ENCODE results near the gene LAMA3. TPM values are rescaled to one million over a fixed set of nuclear protein-coding genes. Genes with fewer than 3 reads are reported as not detected.

The LAMA3 gene
- total and polyA plus RNA-seq, 2 of the 13 experiments (the other 11 are each of a cell fraction or from before 2014, with no cell fraction given) = 0.45 to 2.2 TPM

DNA sequence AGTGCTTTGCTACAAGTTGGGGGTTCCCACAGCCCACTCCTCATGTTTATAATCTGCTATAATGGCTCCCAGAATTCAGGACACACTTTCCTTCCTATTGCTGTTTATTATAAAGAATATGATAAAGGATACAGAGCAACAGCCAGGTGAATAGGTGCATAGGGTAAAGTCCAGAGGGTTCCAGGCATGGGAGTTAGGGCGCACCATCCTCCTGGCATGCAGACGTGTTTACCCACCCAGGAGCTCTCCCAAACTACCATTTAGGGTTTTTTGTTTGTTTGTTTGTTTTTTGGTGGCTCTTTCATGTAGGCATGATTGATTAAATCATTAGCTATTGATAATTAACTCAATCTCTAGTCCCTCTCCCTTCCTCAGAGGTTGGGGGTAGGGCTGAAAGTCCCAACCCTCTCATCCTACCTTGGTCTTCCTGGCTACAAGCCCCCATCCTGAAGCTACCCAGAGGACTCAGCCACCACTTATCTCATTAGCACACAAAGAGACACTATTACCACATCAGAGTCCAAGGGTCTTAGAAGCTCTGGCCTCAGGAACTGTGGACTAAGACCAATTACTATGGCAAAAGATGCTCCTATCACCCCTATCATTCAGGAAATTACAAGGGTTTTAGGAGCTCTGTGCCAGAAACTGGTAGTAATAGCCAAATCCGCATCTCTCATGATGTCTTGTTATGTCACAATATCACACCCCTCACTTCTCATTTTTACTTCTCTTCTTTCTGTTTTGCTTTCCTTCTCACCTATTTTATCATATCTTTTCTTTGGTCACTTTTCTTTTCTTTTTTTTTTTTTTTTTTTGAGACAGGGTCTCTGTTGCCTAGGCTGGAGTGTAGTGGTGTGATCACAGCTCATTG is 170.4 kb downstream of the LAMA3 start (continued):
- TF ChIP-seq AHR (CRISPR knock-in tag; IDR thresholded peaks at IDR 0.05) (no peak), ZSCAN9 (CRISPR knock-in tag; IDR thresholded peaks at IDR 0.05; ENCODE audit: borderline replicate concordance) (no peak), ZNF33B (CRISPR knock-in tag; IDR thresholded peaks at IDR 0.05) (no peak), AFF4 (CRISPR knock-in tag; IDR thresholded peaks at IDR 0.05) (no peak), ZNF432 (CRISPR knock-in tag; IDR thresholded peaks at IDR 0.05; ENCODE audit: borderline replicate concordance) (no peak), SMC3 (IDR thresholded peaks at IDR 0.05; ENCODE audit: low read length) (no peak), HNRNPLL (IDR thresholded peaks at IDR 0.05; ENCODE audit: low read depth, low read length, poor library complexity, severe bottlenecking) (no peak), ZNF589 (CRISPR knock-in tag; conservative IDR thresholded peaks at IDR 0.05) (no peak), TCF7 (IDR thresholded peaks at IDR 0.05; ENCODE audit: low read depth) (no peak), MBNL3 (CRISPR knock-in tag; conservative IDR thresholded peaks at IDR 0.05) (no peak), EHMT2 (IDR thresholded peaks at IDR 0.05; ENCODE audit: borderline replicate concordance, low read depth, low read length) (no peak), FOXJ3 (CRISPR knock-in tag; IDR thresholded peaks at IDR 0.05; ENCODE audit: borderline replicate concordance) (no peak), ZNF350 (CRISPR knock-in tag; IDR thresholded peaks at IDR 0.05; ENCODE audit: borderline replicate concordance, low read depth) (no peak), ZNF775 (CRISPR knock-in tag; IDR thresholded peaks at IDR 0.05; ENCODE audit: borderline replicate concordance) (no peak), ZFAT (CRISPR knock-in tag; conservative IDR thresholded peaks at IDR 0.05) (no peak), ZNF792 (CRISPR knock-in tag; IDR thresholded peaks at IDR 0.05) (no peak), KAT8 (CRISPR knock-in tag; IDR thresholded peaks at IDR 0.05) (no peak), ZNF552 (CRISPR knock-in tag; IDR thresholded peaks at IDR 0.05; ENCODE audit: borderline replicate concordance) (no peak), ZNF883 (CRISPR knock-in tag; IDR thresholded peaks at IDR 0.05; ENCODE audit: not compliant biosample characterization) (no peak), RBFOX2 (IDR thresholded peaks at IDR 0.05; ENCODE audit: low read depth, low read length) (no peak), ZNF331 (CRISPR knock-in tag; IDR thresholded peaks at IDR 0.05) (no peak; the same call in 1 of the 2 replicates), SIX1 (CRISPR knock-in tag; IDR thresholded peaks at IDR 0.05; ENCODE audit: borderline replicate concordance) (no peak), MTERF4 (CRISPR knock-in tag; IDR thresholded peaks at IDR 0.05) (no peak), SNAPC2 (CRISPR knock-in tag; IDR thresholded peaks at IDR 0.05) (no peak)
- TF ChIP-seq, protein P1, sequence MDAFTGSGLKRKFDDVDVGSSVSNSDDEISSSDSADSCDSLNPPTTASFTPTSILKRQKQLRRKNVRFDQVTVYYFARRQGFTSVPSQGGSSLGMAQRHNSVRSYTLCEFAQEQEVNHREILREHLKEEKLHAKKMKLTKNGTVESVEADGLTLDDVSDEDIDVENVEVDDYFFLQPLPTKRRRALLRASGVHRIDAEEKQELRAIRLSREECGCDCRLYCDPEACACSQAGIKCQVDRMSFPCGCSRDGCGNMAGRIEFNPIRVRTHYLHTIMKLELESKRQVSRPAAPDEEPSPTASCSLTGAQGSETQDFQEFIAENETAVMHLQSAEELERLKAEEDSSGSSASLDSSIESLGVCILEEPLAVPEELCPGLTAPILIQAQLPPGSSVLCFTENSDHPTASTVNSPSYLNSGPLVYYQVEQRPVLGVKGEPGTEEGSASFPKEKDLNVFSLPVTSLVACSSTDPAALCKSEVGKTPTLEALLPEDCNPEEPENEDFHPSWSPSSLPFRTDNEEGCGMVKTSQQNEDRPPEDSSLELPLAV (CRISPR knock-in tag; conservative IDR thresholded peaks at IDR 0.05; ENCODE audit: low read depth) = no peak
